HepG2 (cell line): ENCODE results near the gene LOC128125822.

Experiments used
- ATF1 ChIP-seq: IDR thresholded peaks from 2 replicates; pipeline ENCODE4 v1.6.1; 2016; ENCODE audit warnings: mild to moderate bottlenecking, control low read depth
- BRF2 ChIP-seq: sonication (generic); formaldehyde crosslinking; IDR thresholded peaks from 2 replicates; pipeline ENCODE4 v1.8.1; 2022; ENCODE audit warnings: mild to moderate bottlenecking, missing genetic modification reagents
- DNMT3B ChIP-seq: conservative IDR thresholded peaks from 2 replicates; pipeline ENCODE4 v1.6.1; 2016; ENCODE audit warnings: missing biosample characterization, control low read depth
- ESRRA ChIP-seq: sonication (generic); formaldehyde crosslinking; IDR thresholded peaks from 2 replicates; pipeline ENCODE4 v1.5.1; 2020; ENCODE audit warnings: mild to moderate bottlenecking, low read depth, missing genetic modification reagents
- FOSL2 ChIP-seq: sonication (generic); formaldehyde crosslinking; IDR thresholded peaks from 2 replicates; pipeline ENCODE4 v1.4.0; 2020; ENCODE audit warnings: missing genetic modification reagents
- FOXP1 ChIP-seq, 2 experiments: fragments of 450-650 bp in 1 of 2; IDR thresholded peaks; 2 replicates each; pipeline ENCODE4 v1.6.1; 2017 to 2018; ENCODE audit warnings: antibody characterized with exemption in 1 of 2
- GABPA ChIP-seq, 2 experiments: IDR thresholded peaks; 2 replicates each; pipeline ENCODE4 v1.6.1; 2011 to 2016; ENCODE audit warnings: low read depth in 2 of 2, low read length in 1 of 2, missing biosample characterization in 1 of 2, missing genetic modification characterization in 1 of 2
- KLF9 ChIP-seq: IDR thresholded peaks from 2 replicates; pipeline ENCODE4 v1.6.1; 2016; ENCODE audit warnings: low read depth
- NFRKB ChIP-seq: fragments of 450-650 bp; IDR thresholded peaks from 2 replicates; pipeline ENCODE4 v1.6.1; 2017
- NFYC ChIP-seq: IDR thresholded peaks from 2 replicates; pipeline ENCODE4 v1.6.1; 2016; ENCODE audit warnings: missing genetic modification reagents, missing compliant biosample characterization
- PHF21A ChIP-seq: sonication (generic); formaldehyde crosslinking; IDR thresholded peaks from 2 replicates; pipeline ENCODE4 v1.5.0; 2020; ENCODE audit warnings: mild to moderate bottlenecking, missing genetic modification reagents
- PHF8 ChIP-seq: sonication (generic); formaldehyde crosslinking; IDR thresholded peaks from 2 replicates; pipeline ENCODE4 v1.5.0; 2020; ENCODE audit warnings: missing genetic modification reagents
- POGZ ChIP-seq: sonication (generic); formaldehyde crosslinking; IDR thresholded peaks from 2 replicates; pipeline ENCODE4 v1.4.0; 2020; ENCODE audit warnings: mild to moderate bottlenecking, missing genetic modification reagents
- PTBP1 ChIP-seq: fragments of 200-400 bp; formaldehyde crosslinking; IDR thresholded peaks from 2 replicates; pipeline ENCODE4 v1.6.1; 2018; ENCODE audit warnings: low read length, low read depth; ENCODE audit not compliant: poor library complexity, severe bottlenecking
- RCOR2 ChIP-seq: IDR thresholded peaks from 2 replicates; pipeline ENCODE4 v1.6.1; 2016; ENCODE audit warnings: missing biosample characterization, missing genetic modification reagents
- RELA ChIP-seq: sonication (generic); formaldehyde crosslinking; IDR thresholded peaks from 2 replicates; pipeline ENCODE4 v1.4.0; 2020; ENCODE audit warnings: missing genetic modification reagents
- REPIN1 ChIP-seq: sonication (generic); formaldehyde crosslinking; IDR thresholded peaks from 2 replicates; pipeline ENCODE4 v1.8.0; 2022; ENCODE audit warnings: missing genetic modification reagents, low read depth, mild to moderate bottlenecking, borderline replicate concordance
- RFX1 ChIP-seq: fragments of 450-650 bp; IDR thresholded peaks from 2 replicates; pipeline ENCODE4 v1.6.1; 2017
- SETDB1 ChIP-seq: sonication (generic); formaldehyde crosslinking; IDR thresholded peaks from 2 replicates; pipeline ENCODE4 v1.5.1; 2020; ENCODE audit warnings: missing genetic modification reagents, mild to moderate bottlenecking, borderline replicate concordance
- TBL1XR1 ChIP-seq: fragments of 150-350 bp; IDR thresholded peaks from 2 replicates; pipeline ENCODE4 v1.6.1; 2014; ENCODE audit warnings: borderline replicate concordance, low read length; ENCODE audit not compliant: partially characterized antibody
- ZFP90 ChIP-seq: sonication (generic); formaldehyde crosslinking; IDR thresholded peaks from 2 replicates; pipeline ENCODE4 v1.8.0; 2022; ENCODE audit warnings: missing genetic modification reagents, mild to moderate bottlenecking, inconsistent platforms, borderline replicate concordance
- ZNF350 ChIP-seq: sonication (generic); formaldehyde crosslinking; IDR thresholded peaks from 2 replicates; pipeline ENCODE4 v1.4.0; 2020; ENCODE audit warnings: mild to moderate bottlenecking, low read depth, missing genetic modification reagents, borderline replicate concordance
- ZNF446 ChIP-seq: sonication (generic); formaldehyde crosslinking; IDR thresholded peaks from 2 replicates; pipeline ENCODE4 v1.5.0; 2020; ENCODE audit warnings: mild to moderate bottlenecking, missing genetic modification reagents
- ZNF484 ChIP-seq: sonication (generic); formaldehyde crosslinking; IDR thresholded peaks from 2 replicates; pipeline ENCODE4 v1.5.1; 2020; ENCODE audit warnings: mild to moderate bottlenecking, low read depth, missing genetic modification reagents, borderline replicate concordance
- ZNF501 ChIP-seq: sonication (generic); formaldehyde crosslinking; IDR thresholded peaks from 2 replicates; pipeline ENCODE4 v1.5.1; 2020; ENCODE audit warnings: mild to moderate bottlenecking, moderate library complexity, missing genetic modification reagents
- ZNF530 ChIP-seq: sonication (generic); formaldehyde crosslinking; IDR thresholded peaks from 2 replicates; pipeline ENCODE4 v1.5.0; 2020; ENCODE audit warnings: low read depth, mild to moderate bottlenecking, missing genetic modification reagents
- TF ChIP-seq, protein P1 (sequence below): sonication (generic); formaldehyde crosslinking; IDR thresholded peaks from 2 replicates; pipeline ENCODE4 v1.9.0; 2021; ENCODE audit warnings: missing genetic modification reagents, borderline replicate concordance
- TF ChIP-seq, protein P2 (sequence below): sonication (generic); formaldehyde crosslinking; IDR thresholded peaks from 2 replicates; pipeline ENCODE4 v1.4.0; 2020; ENCODE audit warnings: mild to moderate bottlenecking, low read depth, missing genetic modification reagents

Gene LOC128125822

GRCh38 chr6:63598049-63599036, 26.1 kb downstream of the LOC128125822 start (continued):
- TF ChIP-seq ZNF350: peak; percentile 81
- no peak for TF ChIP-seq RFX1
- no peak for TF ChIP-seq ESRRA (CRISPR knock-in tag)
- TF ChIP-seq NFRKB: no peak
- no peak for TF ChIP-seq NFYC (CRISPR knock-in tag)
- no peak for TF ChIP-seq SETDB1 (CRISPR knock-in tag)
- peak; percentile 90 for TF ChIP-seq REPIN1
- no peak for TF ChIP-seq PTBP1
- TF ChIP-seq ATF1 (CRISPR knock-in tag): peak; percentile 21; the same call in 1 of the 2 replicates
- no peak for TF ChIP-seq FOXP1 (IDR thresholded peaks at IDR 0.05)
- TF ChIP-seq FOXP1 (CRISPR knock-in tag; IDR thresholded peaks at IDR 0.05): peak; percentile 53
- peak; percentile 73; the same call in 1 of the 2 replicates for TF ChIP-seq ZFP90 (CRISPR knock-in tag)
- TF ChIP-seq, protein P1, sequence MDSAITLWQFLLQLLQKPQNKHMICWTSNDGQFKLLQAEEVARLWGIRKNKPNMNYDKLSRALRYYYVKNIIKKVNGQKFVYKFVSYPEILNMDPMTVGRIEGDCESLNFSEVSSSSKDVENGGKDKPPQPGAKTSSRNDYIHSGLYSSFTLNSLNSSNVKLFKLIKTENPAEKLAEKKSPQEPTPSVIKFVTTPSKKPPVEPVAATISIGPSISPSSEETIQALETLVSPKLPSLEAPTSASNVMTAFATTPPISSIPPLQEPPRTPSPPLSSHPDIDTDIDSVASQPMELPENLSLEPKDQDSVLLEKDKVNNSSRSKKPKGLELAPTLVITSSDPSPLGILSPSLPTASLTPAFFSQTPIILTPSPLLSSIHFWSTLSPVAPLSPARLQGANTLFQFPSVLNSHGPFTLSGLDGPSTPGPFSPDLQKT (CRISPR knock-in tag): no peak
- 0 out of 2 replicates have a peak, but pooled peaks have one; percentile 8 for TF ChIP-seq PHF21A (CRISPR knock-in tag)
- TF ChIP-seq, protein P2, sequence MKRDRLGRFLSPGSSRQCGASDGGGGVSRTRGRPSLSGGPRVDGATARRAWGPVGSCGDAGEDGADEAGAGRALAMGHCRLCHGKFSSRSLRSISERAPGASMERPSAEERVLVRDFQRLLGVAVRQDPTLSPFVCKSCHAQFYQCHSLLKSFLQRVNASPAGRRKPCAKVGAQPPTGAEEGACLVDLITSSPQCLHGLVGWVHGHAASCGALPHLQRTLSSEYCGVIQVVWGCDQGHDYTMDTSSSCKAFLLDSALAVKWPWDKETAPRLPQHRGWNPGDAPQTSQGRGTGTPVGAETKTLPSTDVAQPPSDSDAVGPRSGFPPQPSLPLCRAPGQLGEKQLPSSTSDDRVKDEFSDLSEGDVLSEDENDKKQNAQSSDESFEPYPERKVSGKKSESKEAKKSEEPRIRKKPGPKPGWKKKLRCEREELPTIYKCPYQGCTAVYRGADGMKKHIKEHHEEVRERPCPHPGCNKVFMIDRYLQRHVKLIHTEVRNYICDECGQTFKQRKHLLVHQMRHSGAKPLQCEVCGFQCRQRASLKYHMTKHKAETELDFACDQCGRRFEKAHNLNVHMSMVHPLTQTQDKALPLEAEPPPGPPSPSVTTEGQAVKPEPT (CRISPR knock-in tag): no peak
- no peak for TF ChIP-seq ZNF484 (CRISPR knock-in tag)
- no peak for TF ChIP-seq ZNF530 (CRISPR knock-in tag)
- peak; percentile 98 for TF ChIP-seq POGZ (CRISPR knock-in tag)
- no peak for TF ChIP-seq RELA
- TF ChIP-seq DNMT3B (CRISPR knock-in tag): no peak
- no peak for TF ChIP-seq BRF2 (CRISPR knock-in tag)
- no peak for TF ChIP-seq GABPA (IDR thresholded peaks at IDR 0.05; ENCODE audit: low read depth, low read length)
- peak; percentile 56 for TF ChIP-seq GABPA (CRISPR knock-in tag; IDR thresholded peaks at IDR 0.05; ENCODE audit: low read depth)
- peak; percentile 60; the same call in 1 of the 2 replicates for TF ChIP-seq RCOR2 (CRISPR knock-in tag)
- peak; percentile 87 for TF ChIP-seq ZNF501 (CRISPR knock-in tag)
- TF ChIP-seq FOSL2 (CRISPR knock-in tag): peak; percentile 65
- TF ChIP-seq KLF9 (CRISPR knock-in tag): no peak
- TF ChIP-seq TBL1XR1: no peak
- no peak for TF ChIP-seq ZNF446
- peak; percentile 15; the same call in 1 of the 2 replicates for TF ChIP-seq PHF8 (CRISPR knock-in tag)
